Stimulated activated CD4-positive, alpha-beta T cell treated with anti-CD3 and anti-CD28 coated beads, Interleukin-15, amount 100 ng/mL, for 48 hours (primary cell): ENCODE measurements around the gene INTS1.
"Not testable (repeated sequence)": the region's sequence is repeated elsewhere in the genome, so short reads cannot be mapped to it uniquely, and the experiment has no call there.

Experiments used
- DNase-seq, 2 donors: peaks; one replicate each; pipeline ENCODE4 v3.0.0-alpha.2; 2020; ENCODE audit warnings: low read depth in 2 of 2

Gene INTS1

GRCh38 chr7:1447112-1447511 lies 57.1 kb downstream of the INTS1 start:
- no peak for DNase-seq

GRCh38 chr7:1446620-1447032 lies 57.6 kb downstream of the INTS1 start:
- no peak for DNase-seq

GRCh38 chr7:1446026-1446425 lies 58.2 kb downstream of the INTS1 start:
- DNase-seq: not testable (repeated sequence)

- DNase-seq: no peak
These were observed 58.8 kb downstream of the INTS1 start for GRCh38 chr7:1445341-1445740.

- DNase-seq: no peak
These were observed 59.3 kb downstream of the INTS1 start for GRCh38 chr7:1444925-1445322.

GRCh38 chr7:1444214-1444924 lies 59.8 kb downstream of the INTS1 start:
- no peak for DNase-seq

- DNase-seq: not testable (repeated sequence)
These were observed 60.5 kb downstream of the INTS1 start for GRCh38 chr7:1443587-1444200.

GRCh38 chr7:1442355-1443124 lies 61.6 kb downstream of the INTS1 start:
- no peak for DNase-seq

GRCh38 chr7:1441615-1442354 lies 62.4 kb downstream of the INTS1 start:
- no peak for DNase-seq

- DNase-seq: no peak
These were observed 63.6 kb downstream of the INTS1 start for GRCh38 chr7:1440620-1441019.

GRCh38 chr7:1439373-1440363 lies 64.5 kb downstream of the INTS1 start:
- no peak for DNase-seq

GRCh38 chr7:1438821-1439220 lies 65.4 kb downstream of the INTS1 start:
- no peak for DNase-seq

- no peak for DNase-seq
These were observed 66.0 kb downstream of the INTS1 start for GRCh38 chr7:1438208-1438607.

- DNase-seq: no peak
These were observed 66.9 kb downstream of the INTS1 start for GRCh38 chr7:1437155-1437880.

GRCh38 chr7:1436608-1437007 lies 67.6 kb downstream of the INTS1 start:
- no peak for DNase-seq

GRCh38 chr7:1434891-1435670 lies 69.1 kb downstream of the INTS1 start:
- no peak for DNase-seq

GRCh38 chr7:1434165-1434718 lies 69.9 kb downstream of the INTS1 start:
- no peak for DNase-seq

- DNase-seq: no peak
These were observed 70.9 kb downstream of the INTS1 start for GRCh38 chr7:1433128-1433920.
